Effector CD8-positive, alpha-beta T cell (primary cell): ENCODE results near the gene MGAT3.

ENCODE experiments used
- DNase-seq: peaks from one replicate; lab custom pipeline; 2025; lab: John Stamatoyannopoulos, UW

MGAT3 gene

GRCh38 chr22:39450258-39450955 is 6.4 kb upstream of the MGAT3 start:
- no peak for DNase-seq

- no peak for DNase-seq
These were observed 4.1 kb upstream of the MGAT3 start for GRCh38 chr22:39452740-39453040.

GRCh38 chr22:39453765-39454378 is 2.9 kb upstream of the MGAT3 start:
- DNase-seq, result no peak

- DNase-seq, result no peak
These were observed 2.4 kb upstream of the MGAT3 start for GRCh38 chr22:39454385-39454871.

- no peak for DNase-seq
These were observed 365 bp downstream of the MGAT3 start for GRCh38 chr22:39457198-39457555.

- no peak for DNase-seq
These were observed 988 bp downstream of the MGAT3 start for GRCh38 chr22:39457556-39458443.

GRCh38 chr22:39458444-39459083 is 1.8 kb downstream of the MGAT3 start:
- DNase-seq, result no peak

- DNase-seq, result no peak
These were observed 2.9 kb downstream of the MGAT3 start for GRCh38 chr22:39459681-39460080.

- DNase-seq, result no peak
These were observed 5.8 kb downstream of the MGAT3 start for GRCh38 chr22:39462443-39463221.

GRCh38 chr22:39463277-39463676 is 6.5 kb downstream of the MGAT3 start:
- DNase-seq, result no peak

GRCh38 chr22:39463931-39464390 is 7.1 kb downstream of the MGAT3 start:
- DNase-seq, result no peak

- DNase-seq, result no peak
These were observed 9.6 kb downstream of the MGAT3 start for GRCh38 chr22:39466228-39467006.

- DNase-seq, result no peak
These were observed 10.6 kb downstream of the MGAT3 start for GRCh38 chr22:39467390-39467895.

GRCh38 chr22:39468487-39469325 is 11.9 kb downstream of the MGAT3 start:
- no peak for DNase-seq

GRCh38 chr22:39469326-39469680 is 12.5 kb downstream of the MGAT3 start:
- DNase-seq, result no peak

GRCh38 chr22:39469681-39470450 is 13.1 kb downstream of the MGAT3 start:
- DNase-seq, result no peak

- DNase-seq, result no peak
These were observed 13.9 kb downstream of the MGAT3 start for GRCh38 chr22:39470451-39471291.
